Lower leg skin (tissue), 3 donors: Measurements from ENCODE around the gene FNDC3A.

Experiments used
- POLR2A ChIP-seq, 2 donors: fragments of 450-650 bp; IDR thresholded peaks; one replicate each; pipeline ENCODE4 v1.6.1; 2016 to 2017; ENCODE audit warnings: antibody characterized with exemption in 2 of 2, mild to moderate bottlenecking in 1 of 2, moderate library complexity in 1 of 2
- TF ChIP-seq, protein P1 (sequence below), 3 donors: fragments of 450-650 bp; IDR thresholded peaks; one replicate each; pipeline ENCODE4 v1.5.1; 2016; ENCODE audit warnings: antibody characterized with exemption in 3 of 3, mild to moderate bottlenecking in 3 of 3, moderate library complexity in 2 of 3

DNA sequence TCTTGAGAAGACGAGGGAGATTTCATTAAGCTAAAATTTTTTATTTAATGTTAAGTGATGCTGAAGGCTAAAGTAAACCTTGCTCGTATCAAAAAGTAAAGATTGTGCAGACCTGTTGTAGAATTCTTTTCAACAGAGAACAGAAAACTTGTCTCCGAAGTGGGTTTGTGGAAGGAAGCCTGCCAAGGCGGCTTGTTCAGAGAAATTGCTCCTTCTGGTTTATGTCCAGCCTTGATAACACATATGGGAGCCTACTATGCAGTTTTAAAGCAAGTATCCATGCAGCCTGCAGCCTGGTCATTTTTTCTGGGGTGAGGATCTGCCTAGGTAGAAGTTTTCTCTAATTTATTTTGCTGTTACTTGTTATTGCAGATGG lies 245.9 kb downstream of the FNDC3A start:
- no peak for TF ChIP-seq POLR2A (IDR thresholded peaks at IDR 0.05)
- TF ChIP-seq, protein P1, sequence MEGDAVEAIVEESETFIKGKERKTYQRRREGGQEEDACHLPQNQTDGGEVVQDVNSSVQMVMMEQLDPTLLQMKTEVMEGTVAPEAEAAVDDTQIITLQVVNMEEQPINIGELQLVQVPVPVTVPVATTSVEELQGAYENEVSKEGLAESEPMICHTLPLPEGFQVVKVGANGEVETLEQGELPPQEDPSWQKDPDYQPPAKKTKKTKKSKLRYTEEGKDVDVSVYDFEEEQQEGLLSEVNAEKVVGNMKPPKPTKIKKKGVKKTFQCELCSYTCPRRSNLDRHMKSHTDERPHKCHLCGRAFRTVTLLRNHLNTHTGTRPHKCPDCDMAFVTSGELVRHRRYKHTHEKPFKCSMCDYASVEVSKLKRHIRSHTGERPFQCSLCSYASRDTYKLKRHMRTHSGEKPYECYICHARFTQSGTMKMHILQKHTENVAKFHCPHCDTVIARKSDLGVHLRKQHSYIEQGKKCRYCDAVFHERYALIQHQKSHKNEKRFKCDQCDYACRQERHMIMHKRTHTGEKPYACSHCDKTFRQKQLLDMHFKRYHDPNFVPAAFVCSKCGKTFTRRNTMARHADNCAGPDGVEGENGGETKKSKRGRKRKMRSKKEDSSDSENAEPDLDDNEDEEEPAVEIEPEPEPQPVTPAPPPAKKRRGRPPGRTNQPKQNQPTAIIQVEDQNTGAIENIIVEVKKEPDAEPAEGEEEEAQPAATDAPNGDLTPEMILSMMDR (IDR thresholded peaks at IDR 0.05): no peak
